HG03558 (cell line): Measurements from ENCODE around the gene LIN37.
"Not testable (repeated sequence)": the region's sequence is repeated elsewhere in the genome, so short reads cannot be mapped to it uniquely, and the experiment has no call there.

ENCODE experiments used
- ATAC-seq: cut with Tn5 transposase; IDR thresholded peaks from one replicate; pipeline ENCODE4 v1.9.1; 2021; ENCODE audit warnings: moderate number of reproducible peaks; ENCODE audit not compliant: unreplicated experiment; ENCODE audit errors: extremely low read depth

LIN37 gene

GRCh38 chr19:35786299-35787160, 38.2 kb downstream of the LIN37 start:
- no peak for ATAC-seq

GRCh38 chr19:35787227-35787799, 38.9 kb downstream of the LIN37 start:
- no peak for ATAC-seq

- no peak for ATAC-seq
These were observed 40.0 kb downstream of the LIN37 start for GRCh38 chr19:35788205-35788960.

GRCh38 chr19:35789195-35789977, 41.0 kb downstream of the LIN37 start:
- ATAC-seq = no peak

GRCh38 chr19:35789978-35790944, 41.9 kb downstream of the LIN37 start:
- ATAC-seq = no peak

- no peak for ATAC-seq
These were observed 42.8 kb downstream of the LIN37 start for GRCh38 chr19:35790981-35791813.

GRCh38 chr19:35791814-35792279, 43.5 kb downstream of the LIN37 start:
- ATAC-seq = no peak

- ATAC-seq = no peak
These were observed 43.9 kb downstream of the LIN37 start for GRCh38 chr19:35792312-35792711.

- ATAC-seq = no peak
These were observed 44.5 kb downstream of the LIN37 start for GRCh38 chr19:35792888-35793287.

GRCh38 chr19:35793381-35794165, 45.2 kb downstream of the LIN37 start:
- no peak for ATAC-seq

GRCh38 chr19:35795564-35795963, 47.2 kb downstream of the LIN37 start:
- not testable (repeated sequence) for ATAC-seq

GRCh38 chr19:35796645-35797542, 48.5 kb downstream of the LIN37 start:
- ATAC-seq = no peak

GRCh38 chr19:35797663-35798062, 49.3 kb downstream of the LIN37 start:
- no peak for ATAC-seq

- ATAC-seq = no peak
These were observed 53.5 kb downstream of the LIN37 start for GRCh38 chr19:35801828-35802227.
